ENCODE data around the gene SLC2A14.
"Not testable (repeated sequence)": the region's sequence is repeated elsewhere in the genome, so short reads cannot be mapped to it uniquely, and the experiment has no call there.

DNA sequence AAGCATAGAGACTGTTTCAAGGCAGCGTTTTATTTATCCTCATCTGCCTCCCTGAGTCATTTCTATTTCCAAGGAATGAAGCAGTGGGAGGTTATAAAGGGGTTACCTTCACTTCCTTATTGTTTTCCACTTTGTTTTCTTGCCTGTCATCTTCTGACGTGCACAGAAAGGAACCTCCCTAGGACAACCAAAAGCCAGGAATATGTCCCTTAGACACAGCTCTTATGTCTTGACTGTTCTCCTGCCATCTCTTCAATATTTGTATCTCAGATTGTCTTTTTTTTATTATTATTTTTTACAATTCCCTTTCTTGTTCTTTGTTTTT is 24.7 kb downstream of the SLC2A14 start:
- TF ChIP-seq EP300, POLR2A, POLR2AphosphoS5 (IDR thresholded peaks at IDR 0.05): not testable (repeated sequence)
- TF ChIP-seq, protein P1, sequence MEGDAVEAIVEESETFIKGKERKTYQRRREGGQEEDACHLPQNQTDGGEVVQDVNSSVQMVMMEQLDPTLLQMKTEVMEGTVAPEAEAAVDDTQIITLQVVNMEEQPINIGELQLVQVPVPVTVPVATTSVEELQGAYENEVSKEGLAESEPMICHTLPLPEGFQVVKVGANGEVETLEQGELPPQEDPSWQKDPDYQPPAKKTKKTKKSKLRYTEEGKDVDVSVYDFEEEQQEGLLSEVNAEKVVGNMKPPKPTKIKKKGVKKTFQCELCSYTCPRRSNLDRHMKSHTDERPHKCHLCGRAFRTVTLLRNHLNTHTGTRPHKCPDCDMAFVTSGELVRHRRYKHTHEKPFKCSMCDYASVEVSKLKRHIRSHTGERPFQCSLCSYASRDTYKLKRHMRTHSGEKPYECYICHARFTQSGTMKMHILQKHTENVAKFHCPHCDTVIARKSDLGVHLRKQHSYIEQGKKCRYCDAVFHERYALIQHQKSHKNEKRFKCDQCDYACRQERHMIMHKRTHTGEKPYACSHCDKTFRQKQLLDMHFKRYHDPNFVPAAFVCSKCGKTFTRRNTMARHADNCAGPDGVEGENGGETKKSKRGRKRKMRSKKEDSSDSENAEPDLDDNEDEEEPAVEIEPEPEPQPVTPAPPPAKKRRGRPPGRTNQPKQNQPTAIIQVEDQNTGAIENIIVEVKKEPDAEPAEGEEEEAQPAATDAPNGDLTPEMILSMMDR (IDR thresholded peaks at IDR 0.05), result not testable (repeated sequence)

Measured in suprapubic skin (tissue), 4 donors.